ENCODE measurements around the gene GAS7.

GAS7 gene

GRCh38 chr17:10121971-10122707 is 76.3 kb downstream of the GAS7 start:
- H3K79me2 ChIP-seq (ENCODE audit: insufficient read depth, low read depth), result no peaks in the 10 kb centered on the region
- no peak overlapping the region for H3K27ac ChIP-seq
- no peaks in the 10 kb centered on the region for H4K20me1 ChIP-seq (ENCODE audit: insufficient read depth)
- H3K27me3 ChIP-seq (ENCODE audit: insufficient read depth, low read depth), result no peaks in the 10 kb centered on the region
- no peaks in the 10 kb centered on the region for H3K36me3 ChIP-seq (ENCODE audit: insufficient read depth)
- no peak overlapping the region for H3K9ac ChIP-seq
- no peak overlapping the region for H3K4me2 ChIP-seq
- no peak overlapping the region for H3K4me3 ChIP-seq (IDR thresholded peaks at IDR 0.05; ENCODE audit: insufficient read depth, low read depth, low read length)
- TF ChIP-seq CTCF (conservative IDR thresholded peaks at IDR 0.05; ENCODE audit: low read depth, low read length), result no peak
- H2AFZ ChIP-seq (ENCODE audit: low read depth), result no peak overlapping the region
- H3K4me1 ChIP-seq (ENCODE audit: low read depth, poor library complexity, severe bottlenecking), result peaks cover 23% of the 10 kb centered on the region

GRCh38 chr17:10120749-10121148 is 77.7 kb downstream of the GAS7 start:
- Histone ChIP-seq H3K27me3 (ENCODE audit: insufficient read depth, low read depth) (no peaks in the 10 kb centered on the region), H3K4me1 (ENCODE audit: low read depth, poor library complexity, severe bottlenecking) (peaks cover 23% of the 10 kb centered on the region), H3K4me2 (no peak overlapping the region), H2AFZ (ENCODE audit: low read depth) (peak overlapping the region; percentile 22; the same call in 1 of the 2 replicates), H3K36me3 (ENCODE audit: insufficient read depth) (no peaks in the 10 kb centered on the region), H3K27ac (peak overlapping the region; percentile 70), H3K9ac (no peak overlapping the region; the same call in 1 of the 2 replicates), H3K79me2 (ENCODE audit: insufficient read depth, low read depth) (no peaks in the 10 kb centered on the region), H4K20me1 (ENCODE audit: insufficient read depth) (no peaks in the 10 kb centered on the region), H3K4me3 (IDR thresholded peaks at IDR 0.05; ENCODE audit: insufficient read depth, low read depth, low read length) (no peak overlapping the region)
- TF ChIP-seq CTCF (conservative IDR thresholded peaks at IDR 0.05; ENCODE audit: low read depth, low read length), result no peak

- Histone ChIP-seq H3K9ac (peak overlapping the region; percentile 15; the same call in 1 of the 2 replicates), H3K27me3 (ENCODE audit: insufficient read depth, low read depth) (no peaks in the 10 kb centered on the region), H3K27ac (peak overlapping the region; percentile 70), H3K79me2 (ENCODE audit: insufficient read depth, low read depth) (no peaks in the 10 kb centered on the region), H3K4me2 (no peak overlapping the region; the same call in 1 of the 2 replicates), H4K20me1 (ENCODE audit: insufficient read depth) (no peaks in the 10 kb centered on the region), H3K4me1 (ENCODE audit: low read depth, poor library complexity, severe bottlenecking) (peaks cover 23% of the 10 kb centered on the region), H3K36me3 (ENCODE audit: insufficient read depth) (no peaks in the 10 kb centered on the region), H2AFZ (ENCODE audit: low read depth) (no peak overlapping the region), H3K4me3 (IDR thresholded peaks at IDR 0.05; ENCODE audit: insufficient read depth, low read depth, low read length) (no peak overlapping the region)
- TF ChIP-seq CTCF (conservative IDR thresholded peaks at IDR 0.05; ENCODE audit: low read depth, low read length), result no peak
These were observed 78.3 kb downstream of the GAS7 start for GRCh38 chr17:10120109-10120485.

- Histone ChIP-seq H3K9ac (no peak overlapping the region), H2AFZ (ENCODE audit: low read depth) (no peak overlapping the region), H3K27ac (peak overlapping the region; percentile 70)
These were observed 79.0 kb downstream of the GAS7 start for GRCh38 chr17:10119203-10120108.

More at GRCh38 chr17:10119203-10120108, 79.0 kb downstream of the GAS7 start:
- no peak for TF ChIP-seq CTCF (conservative IDR thresholded peaks at IDR 0.05; ENCODE audit: low read depth, low read length)
- Histone ChIP-seq H3K4me2 (peak overlapping the region; percentile 29; the same call in 1 of the 2 replicates), H4K20me1 (ENCODE audit: insufficient read depth) (no peaks in the 10 kb centered on the region), H3K4me3 (IDR thresholded peaks at IDR 0.05; ENCODE audit: insufficient read depth, low read depth, low read length) (no peak overlapping the region), H3K36me3 (ENCODE audit: insufficient read depth) (no peaks in the 10 kb centered on the region), H3K4me1 (ENCODE audit: low read depth, poor library complexity, severe bottlenecking) (peaks cover 23% of the 10 kb centered on the region), H3K27me3 (ENCODE audit: insufficient read depth, low read depth) (no peaks in the 10 kb centered on the region), H3K79me2 (ENCODE audit: insufficient read depth, low read depth) (no peaks in the 10 kb centered on the region)

Measured in KMS-11 (cell line).